NCI-H526 treated with DMSO at 0.1 percent for 48 hours (cell line): ENCODE data around the gene GRIA1.

ENCODE experiments used
- DNase-seq: peaks from one replicate; lab custom pipeline; 2025; lab: John Stamatoyannopoulos, UW

GRIA1 gene

DNA sequence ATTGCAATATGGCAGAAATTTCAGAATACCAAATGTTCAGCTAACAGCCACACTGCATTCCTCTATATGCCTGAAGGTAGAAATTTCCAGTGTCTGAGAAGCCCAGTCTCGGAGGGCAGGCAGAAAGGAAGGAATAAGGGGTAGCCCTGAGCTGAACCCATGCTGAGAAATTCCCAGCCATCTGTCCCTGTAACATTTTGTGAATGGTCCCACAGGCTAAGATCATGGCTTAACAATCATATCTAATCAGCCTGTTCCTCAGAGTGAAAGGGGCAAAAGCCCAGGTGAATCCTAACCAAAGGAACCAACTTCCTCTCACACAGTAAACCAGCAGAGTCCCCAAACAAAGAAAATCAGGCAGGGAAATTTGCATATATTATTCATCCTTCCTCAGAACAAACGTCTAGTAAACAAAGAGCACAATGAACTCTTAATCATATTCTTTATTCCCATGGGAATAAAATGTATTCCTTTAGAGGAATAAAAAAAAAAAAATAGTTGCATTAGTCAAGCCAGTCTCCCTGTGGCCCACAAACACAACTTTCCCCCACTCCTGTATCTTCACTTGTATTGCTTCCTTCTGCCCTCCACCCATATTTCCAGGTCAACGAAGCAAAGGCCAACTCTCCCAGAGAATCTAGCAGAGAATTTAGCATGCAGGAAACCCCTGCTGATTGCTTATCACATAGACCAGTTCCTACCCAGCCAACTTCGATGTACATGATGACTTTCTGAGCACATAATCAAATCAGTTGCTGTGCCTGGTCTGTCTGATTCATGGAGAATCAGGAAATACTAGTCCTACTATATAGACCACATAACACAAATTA lies 290.6 kb downstream of the GRIA1 start:
- peak; percentile 61 for DNase-seq

DNA sequence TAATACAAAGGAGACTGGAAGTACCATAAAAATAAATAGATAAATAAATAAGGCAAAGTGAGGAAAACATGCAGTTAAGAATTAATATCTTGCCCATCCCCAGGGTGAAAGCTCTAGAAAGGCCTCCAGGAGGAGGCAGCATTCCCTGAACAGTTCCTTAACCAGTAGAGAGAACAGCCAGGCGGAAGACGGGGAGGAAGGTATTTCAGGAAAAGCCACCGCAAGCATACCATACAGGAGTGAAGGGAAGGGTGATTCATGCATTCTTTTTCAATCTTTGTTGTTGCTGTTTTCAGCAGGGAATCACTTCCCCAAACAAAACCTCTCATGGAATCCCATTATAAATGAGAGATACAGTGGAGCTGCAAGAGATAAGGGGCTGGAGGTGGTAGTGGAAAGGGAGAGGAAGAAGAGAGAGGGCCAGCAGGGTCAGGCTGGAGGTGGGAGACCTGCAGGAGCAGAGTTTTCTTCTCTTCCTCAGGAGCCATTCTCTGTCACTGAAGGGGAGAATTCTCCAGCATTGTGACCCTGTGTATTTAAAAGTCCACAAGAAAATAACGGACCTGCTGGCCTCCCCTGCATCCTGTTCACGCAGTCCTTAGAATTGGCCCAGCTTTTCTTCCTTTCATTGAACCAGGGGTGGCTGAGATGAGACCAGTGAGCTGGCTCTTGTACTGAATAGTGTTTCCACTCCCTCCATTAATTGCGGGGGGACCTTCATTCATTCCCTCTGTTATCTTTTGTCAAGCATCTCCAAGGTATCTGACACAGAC lies 292.3 kb downstream of the GRIA1 start:
- no peak for DNase-seq

DNA sequence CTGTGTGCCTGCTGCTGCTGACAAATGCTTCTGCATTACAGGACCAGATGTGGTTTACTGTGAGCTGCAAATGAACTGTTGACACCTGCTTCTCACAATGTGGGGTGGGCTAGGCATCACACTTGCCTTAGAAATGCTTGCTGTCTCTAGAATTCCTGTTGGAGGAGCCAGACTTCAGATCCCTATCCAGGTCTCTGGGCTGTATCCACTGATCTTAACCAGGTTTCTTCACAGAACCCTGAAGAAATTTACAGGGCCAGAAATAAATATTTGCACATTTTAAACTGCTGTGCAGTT lies 292.8 kb downstream of the GRIA1 start:
- DNase-seq = no peak

DNA sequence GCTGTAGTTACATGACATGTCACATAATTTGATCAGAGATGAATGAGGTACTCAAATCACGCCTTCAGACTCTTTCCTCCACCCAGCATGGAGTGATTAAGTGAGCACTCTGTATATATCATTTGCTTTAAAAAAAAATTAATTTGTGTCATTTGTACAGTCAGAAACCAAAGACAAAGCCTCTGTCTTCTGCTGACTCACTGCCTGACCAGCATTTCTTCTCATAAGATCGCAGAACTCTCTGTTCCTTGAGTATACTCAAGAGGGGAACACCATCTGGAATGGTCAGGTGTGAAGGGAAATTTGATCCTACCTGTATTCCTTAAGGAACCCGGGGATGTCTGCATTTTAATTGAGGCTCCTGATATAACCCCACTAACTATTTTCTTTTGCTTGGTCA lies 293.8 kb downstream of the GRIA1 start:
- DNase-seq = no peak

DNA sequence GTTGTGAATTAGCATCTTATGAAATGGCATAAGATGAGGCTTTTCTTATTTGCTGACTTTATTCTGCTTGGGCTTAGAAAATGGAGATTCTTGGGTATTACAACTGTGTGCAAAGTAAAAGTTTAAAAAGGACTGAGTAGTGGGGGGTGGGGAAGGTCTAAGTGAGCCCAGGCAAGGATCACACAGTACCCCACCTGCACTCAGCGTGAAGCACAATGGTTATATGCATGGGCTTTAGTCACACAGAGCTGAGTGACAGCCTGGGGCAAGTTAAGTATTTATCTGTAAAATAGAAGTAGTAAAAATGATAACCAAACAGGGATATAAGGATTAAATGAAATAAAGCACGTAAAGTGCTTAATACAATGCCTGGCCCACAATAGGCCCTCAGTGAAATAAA lies 300.9 kb downstream of the GRIA1 start:
- no peak for DNase-seq

DNA sequence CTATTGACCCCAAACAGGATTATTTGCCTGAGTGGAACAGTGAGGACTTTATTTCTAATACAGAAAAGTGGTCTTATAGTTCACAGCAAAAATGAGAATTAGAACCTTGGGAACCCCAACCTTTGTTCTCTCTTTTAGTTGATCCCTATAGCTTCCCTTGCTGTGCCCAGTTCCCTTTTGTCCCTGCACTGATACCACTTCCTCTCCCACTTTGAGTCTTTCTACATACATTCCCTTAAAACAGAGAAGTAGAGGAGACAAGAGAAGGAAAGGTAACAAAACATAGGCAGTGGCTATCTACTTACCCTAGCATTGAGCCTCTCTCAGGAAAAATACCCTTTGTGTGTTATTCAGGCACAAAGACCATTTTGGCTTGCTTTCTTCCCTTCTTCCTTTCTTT lies 301.8 kb downstream of the GRIA1 start:
- DNase-seq = no peak

DNA sequence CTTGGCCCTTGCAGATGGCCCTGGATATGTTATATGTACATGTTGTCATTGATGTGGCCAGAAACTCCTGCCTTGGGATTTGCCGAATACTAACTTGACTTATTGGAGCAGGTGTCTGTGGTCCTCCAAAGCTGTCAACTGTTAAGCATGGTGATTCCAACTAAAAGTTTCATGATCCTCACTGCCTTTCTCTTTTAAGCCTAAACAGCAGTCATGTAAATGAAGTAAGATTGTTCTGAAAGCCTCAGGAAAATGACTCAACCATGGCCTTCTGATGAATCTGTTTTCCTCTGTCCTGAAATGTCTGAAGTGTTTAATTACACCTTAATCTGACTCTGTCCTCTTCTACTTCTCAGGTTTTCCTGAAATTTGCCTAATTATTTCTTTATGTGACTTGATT lies 303.2 kb downstream of the GRIA1 start:
- no peak for DNase-seq

DNA sequence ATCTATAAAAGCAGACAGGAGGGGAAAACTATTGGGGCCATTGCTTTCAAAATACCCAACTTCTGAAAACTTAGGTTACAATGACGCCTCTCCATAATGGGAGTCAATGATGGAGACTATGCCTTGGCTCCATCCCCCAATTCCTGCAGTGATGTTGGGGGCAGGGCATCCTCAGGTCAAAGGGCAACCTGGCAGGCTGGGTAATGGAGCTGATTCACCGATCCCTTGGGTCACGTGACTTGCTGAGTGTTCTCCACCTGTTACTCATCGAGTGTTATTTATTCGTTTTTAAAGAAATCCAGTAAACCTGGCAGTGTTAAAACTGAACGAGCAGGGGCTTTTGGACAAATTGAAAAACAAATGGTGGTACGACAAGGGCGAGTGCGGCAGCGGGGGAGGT lies 303.9 kb downstream of the GRIA1 start:
- DNase-seq = no peak

DNA sequence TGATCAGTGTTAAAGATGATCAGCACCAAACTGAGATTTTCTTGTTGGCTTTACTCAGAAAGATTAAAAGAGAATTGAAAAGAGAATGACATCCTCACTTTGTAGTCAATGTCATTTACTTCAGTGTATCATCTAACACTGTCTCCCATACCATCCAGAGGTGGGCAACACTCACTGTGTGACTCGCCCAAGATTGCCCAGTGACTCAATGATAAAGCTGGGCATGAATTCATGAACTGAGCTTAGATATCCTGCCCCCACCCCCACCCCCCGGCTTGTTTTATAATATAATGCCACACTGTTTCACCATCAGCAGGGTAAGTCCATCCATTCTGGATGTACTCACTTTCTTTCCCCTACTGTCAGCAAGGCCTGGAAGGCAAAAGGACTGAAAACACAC lies 306.1 kb downstream of the GRIA1 start:
- DNase-seq = no peak

DNA sequence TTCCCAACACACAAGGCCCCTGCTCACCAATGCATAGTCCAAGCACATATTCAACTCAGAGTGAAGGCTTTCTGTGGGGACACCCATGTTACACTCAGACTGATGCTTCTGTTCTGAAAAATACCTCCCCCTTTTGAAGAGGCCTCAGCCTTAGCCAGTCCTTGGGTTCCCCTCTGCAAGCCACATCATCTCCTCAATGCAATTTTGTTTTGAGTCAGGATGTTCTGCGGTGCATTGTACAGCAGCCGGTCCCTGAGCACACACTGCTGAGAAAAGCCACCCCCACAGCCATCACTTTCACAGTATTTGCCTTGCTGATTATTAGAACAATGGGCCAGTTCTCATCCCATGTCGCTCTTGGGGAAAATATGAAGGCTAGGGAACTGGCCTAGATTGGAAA lies 307.0 kb downstream of the GRIA1 start:
- no peak for DNase-seq

DNA sequence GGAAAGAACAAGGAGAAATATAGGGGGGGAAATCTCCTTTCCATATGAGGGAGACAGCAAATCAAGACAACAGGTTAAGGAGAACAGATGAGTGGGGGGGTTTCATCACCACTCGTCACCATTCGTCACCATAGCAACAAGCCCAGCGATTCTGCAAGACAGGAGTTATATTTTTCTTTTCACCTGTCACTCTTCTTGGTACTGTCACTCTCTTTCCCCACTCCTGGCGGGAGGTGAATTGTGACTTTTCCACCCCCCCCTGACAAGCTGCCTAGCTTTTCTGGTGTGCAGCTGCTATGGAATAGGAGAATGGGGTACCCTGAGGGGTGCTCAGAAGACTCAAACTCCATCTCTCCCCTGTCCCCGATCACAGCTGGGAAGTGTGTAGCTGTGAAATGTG lies 308.4 kb downstream of the GRIA1 start:
- no peak for DNase-seq

DNA sequence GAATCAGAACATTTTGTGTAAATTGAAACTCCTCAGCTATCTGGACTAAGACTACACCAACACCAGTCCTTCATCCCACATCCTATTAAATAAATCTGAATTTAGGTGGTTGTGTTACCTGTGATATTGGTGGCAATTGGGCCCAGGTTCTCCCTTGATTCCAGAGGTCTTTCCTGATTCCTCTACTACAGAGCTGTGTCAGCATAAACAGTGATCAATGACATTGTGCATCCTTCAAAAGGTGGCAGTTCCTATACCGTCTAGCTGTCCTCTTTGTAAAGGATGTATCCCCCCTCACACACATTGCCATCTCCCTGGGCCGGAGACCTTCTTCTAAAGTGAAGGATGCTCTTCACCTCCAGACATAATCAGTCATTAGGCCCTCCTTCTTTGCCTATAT lies 309.0 kb downstream of the GRIA1 start:
- DNase-seq = no peak

DNA sequence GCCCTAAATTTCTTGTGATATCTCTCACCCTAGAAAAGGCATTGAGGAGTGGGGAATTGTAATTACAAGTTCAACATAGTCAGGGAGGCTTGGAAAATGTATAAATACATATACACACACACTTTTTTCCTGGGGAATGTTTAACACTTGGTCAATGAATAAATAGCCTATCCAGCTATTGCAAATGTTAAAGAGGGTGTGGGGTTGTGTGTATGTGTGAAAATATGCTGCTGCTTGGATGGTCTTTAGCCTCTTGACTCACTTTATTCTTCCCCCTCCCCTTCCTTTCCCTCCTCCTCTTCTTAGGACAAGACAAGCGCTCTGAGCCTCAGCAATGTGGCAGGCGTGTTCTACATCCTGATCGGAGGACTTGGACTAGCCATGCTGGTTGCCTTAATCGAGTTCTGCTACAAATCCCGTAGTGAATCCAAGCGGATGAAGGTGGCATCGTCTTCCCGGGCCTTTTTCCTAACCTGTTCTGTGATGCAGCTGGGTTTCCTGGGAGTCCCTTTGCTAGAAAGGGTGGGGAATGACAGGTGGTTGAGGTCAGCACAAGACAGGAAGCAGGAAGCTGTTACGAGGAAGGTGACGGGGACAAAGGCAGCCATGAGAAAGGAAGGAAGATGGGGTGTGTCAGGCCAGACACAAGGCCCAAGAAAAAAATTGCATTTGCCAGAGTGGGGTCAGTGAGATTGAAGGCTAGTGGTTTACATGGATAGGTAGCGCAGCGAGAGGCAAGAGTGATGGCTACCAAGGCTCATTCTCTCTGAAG lies 311.8 kb downstream of the GRIA1 start:
- no peak for DNase-seq

DNA sequence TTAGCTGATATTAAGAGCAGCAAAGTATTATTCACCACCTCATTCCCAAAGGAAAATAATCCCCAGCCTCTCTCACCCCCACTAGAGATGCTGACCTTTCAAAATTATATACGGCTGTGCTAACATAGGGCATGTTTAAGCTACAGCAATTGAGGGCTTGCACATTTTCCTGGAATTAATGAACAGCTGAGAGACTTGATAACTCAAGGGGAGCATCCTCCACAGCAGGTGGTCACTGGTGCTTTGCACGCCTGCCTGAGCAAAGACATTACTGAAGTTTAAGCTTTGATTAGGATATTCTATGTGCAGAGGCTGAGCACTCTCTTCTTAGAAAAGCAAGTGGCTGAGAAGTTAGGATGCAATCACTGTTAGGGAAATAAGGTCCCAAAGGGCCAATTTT lies 317.3 kb downstream of the GRIA1 start:
- DNase-seq = no peak

DNA sequence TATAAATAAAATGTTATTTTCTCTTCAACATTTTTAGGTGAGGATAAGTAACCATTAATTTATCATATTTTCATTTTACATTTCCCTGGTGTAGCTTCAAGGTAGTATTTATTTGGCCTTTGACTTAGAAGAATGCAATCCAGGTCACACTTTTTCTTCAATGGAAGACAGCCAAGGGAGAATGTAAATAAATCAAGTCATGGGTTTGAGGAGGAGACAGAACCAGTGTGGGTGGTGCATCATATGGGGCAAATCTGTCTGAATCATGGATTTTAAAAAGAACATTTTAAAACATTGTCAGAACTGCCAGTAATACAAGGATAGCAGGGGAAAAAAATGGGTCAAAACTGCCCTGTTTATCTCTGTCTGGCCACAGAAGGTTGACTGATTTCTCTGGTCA lies 318.7 kb downstream of the GRIA1 start:
- DNase-seq = no peak

DNA sequence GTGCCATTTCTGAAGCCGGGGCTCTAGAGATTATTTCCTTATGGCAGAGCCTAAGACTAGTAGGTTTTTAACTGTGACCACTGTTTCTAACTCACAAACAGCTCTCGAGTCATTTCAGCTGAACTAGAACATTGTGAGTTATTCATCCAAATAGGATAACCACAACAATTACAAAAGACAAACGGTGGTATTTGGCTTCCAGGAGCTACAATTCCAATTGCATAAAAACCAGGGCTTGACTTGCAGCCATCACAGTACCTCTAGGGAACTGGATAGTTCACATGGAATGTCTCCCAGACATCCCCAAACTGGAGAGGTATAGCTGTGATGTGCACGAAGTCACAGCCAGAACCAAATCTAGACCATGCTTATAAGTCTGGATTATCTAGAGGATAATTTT lies 323.4 kb downstream of the GRIA1 start:
- no peak for DNase-seq

DNA sequence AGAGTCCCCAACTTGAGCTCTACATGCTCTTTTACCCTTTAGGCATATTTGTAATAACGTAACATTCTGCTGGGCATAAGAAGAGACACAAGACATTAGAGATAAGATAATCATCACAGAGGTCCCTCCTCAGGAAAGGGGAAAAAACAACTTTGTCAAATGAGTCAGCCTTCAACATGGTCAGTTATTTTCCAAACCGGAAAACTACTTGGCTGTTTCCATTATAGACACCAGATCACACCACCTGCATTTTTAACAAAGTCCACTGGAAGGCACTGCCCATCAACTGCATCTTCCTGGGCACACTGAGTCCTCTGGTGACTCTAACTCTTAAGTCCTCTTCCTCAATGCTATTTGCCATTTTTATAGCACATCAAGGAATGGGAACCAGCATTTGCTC lies 326.4 kb downstream of the GRIA1 start:
- no peak for DNase-seq

DNA sequence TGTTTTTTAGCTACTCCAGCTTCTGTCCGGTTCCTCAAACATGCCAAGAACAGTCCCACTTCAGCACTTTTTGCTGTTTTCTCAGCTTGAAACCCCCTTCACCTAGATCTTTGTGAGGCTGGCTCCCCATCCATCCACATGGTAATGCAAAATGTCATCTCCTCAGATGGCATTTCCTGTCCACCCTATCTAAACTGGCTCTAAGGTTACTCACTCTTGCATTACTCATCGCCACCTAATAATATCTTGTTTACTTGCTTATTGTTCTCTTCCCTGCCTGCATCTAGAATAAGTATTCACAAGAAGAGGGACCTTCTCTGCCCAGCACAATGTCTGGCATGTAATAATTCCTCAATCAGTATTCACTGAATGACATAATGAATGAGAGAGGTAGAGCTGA lies 328.2 kb downstream of the GRIA1 start:
- DNase-seq = no peak

DNA sequence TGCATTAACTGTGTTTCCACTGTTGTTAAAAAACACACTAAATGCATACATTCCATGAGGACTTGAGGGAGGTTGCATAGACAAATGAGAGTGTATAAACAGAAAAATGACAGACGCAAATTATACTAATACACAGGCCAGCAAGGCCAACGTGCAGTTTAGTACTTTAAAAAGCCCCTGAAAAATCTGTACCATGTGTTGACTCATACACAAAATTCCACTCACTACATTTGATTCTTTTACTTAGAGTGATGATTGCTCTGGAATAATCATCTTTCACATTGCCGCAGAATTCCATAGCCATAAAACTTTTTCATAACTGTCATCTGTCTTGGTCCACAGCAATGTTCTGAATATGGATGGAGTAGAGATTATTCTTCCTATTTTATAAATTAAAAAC lies 332.6 kb downstream of the GRIA1 start:
- DNase-seq = no peak

DNA sequence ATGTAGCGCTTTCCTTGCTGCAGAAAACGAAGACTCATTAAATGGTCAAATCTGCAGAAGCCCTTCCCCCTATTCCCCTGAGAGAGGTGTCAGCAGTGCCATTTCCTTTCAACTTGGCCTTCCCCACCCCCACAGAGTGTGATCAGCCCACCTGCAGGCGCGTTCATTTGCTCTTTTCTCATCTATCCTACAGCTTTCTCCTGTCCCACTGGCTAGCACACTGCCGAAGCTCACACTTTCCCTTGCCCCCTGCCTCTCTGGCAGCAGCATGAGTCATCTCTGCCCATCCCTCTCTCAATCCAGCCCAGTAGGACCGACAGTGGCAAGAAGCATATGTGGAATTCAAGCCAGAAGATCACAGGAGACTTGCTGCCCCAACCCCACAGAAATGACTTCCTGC lies 334.4 kb downstream of the GRIA1 start:
- DNase-seq = no peak

DNA sequence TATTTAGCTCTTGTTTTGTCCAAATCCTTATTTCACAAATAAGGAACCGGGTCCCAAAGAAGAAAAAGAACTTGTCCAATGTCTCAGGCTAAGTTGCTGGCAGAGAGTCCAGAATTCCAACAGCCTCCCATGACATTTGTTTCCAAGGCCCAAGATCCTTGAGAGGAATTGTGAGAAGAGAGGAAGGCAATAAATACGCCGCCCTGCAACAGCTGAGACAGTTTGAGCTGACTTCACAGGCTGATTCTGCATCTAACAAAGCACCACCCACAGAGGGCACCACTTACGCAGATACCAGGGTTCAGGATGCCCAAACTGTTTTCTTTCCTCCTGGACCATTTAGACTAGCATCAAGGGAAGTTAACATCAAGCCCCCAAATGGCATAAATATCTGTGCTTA lies 336.9 kb downstream of the GRIA1 start:
- no peak for DNase-seq

DNA sequence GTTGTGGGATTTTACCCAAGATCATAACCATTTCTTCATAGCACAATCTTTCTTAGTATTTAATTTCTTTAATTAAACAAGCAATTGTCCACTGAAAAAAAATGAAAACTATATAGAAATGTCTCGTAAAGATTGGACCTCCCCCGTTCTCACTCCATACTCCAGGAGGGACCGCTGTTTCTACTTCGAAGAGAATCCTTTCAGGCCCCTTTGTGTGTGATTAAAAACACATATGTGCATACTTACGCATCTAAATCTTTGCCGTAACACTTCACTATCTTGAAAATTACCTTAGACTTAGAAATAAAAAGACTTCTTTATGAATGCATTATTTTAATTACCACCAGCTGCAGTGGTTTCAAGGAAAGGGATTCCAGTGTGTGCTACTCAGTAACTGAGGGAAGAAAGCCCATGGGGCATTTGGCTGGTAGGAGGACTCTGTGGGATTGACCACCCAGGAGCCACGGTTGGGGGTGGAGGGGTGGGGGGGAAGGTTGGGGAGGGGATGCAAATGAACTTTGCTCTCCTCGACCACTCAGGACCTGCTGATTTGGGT lies 339.1 kb downstream of the GRIA1 start:
- no peak for DNase-seq

DNA sequence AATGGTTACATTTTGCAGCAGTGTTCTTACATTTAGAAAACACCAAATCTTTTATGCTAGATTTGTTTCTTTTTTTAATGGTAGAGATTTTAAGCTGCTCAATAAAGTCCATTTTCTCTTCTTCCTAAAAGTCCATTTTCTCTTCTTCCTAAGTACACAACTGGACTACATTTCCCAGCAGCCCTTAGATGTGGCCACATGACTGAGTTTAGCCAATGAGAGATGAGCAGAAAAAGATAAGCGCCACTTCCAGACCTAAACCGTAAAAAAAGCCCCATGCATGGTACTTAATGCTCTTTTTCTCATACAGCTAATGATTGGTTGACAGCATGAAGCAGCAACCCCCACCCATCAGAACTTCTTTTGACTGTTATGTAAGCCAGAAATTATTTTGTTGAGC lies 341.5 kb downstream of the GRIA1 start:
- DNase-seq = peak; percentile 12
